GM23338 (cell line): ENCODE results near the gene ITPR3.

Experiments
- EZH2 ChIP-seq: fragments of 200-600 bp; sonication (generic); IDR thresholded peaks from one replicate; pipeline ENCODE4 v1.8.0; 2017; ENCODE audit warnings: antibody characterized with exemption, mild to moderate bottlenecking, low read depth; ENCODE audit not compliant: unreplicated experiment
- EZH2phosphoT487 ChIP-seq: fragments of 200-600 bp; sonication (generic); IDR thresholded peaks from one replicate; pipeline ENCODE4 v1.8.1; 2018; ENCODE audit warnings: antibody characterized with exemption; ENCODE audit not compliant: unreplicated experiment
- JUNB ChIP-seq: IDR thresholded peaks from one replicate; pipeline ENCODE4 v1.6.1; 2016; ENCODE audit warnings: antibody characterized with exemption; ENCODE audit not compliant: unreplicated experiment
- POLR2AphosphoS5 ChIP-seq: IDR thresholded peaks from 2 replicates; pipeline ENCODE4 v1.6.1; 2016; ENCODE audit warnings: antibody characterized with exemption, low read depth
- STAT1 ChIP-seq: IDR thresholded peaks from one replicate; pipeline ENCODE4 v1.6.1; 2016; ENCODE audit warnings: antibody characterized with exemption; ENCODE audit not compliant: unreplicated experiment
- ZNF331 ChIP-seq: fragments of 250-450 bp; sonication (Bioruptor Pico); IDR thresholded peaks from 2 replicates; pipeline ENCODE4 v1.5.0; 2020; ENCODE audit warnings: low read depth, mild to moderate bottlenecking, moderate library complexity
- TF ChIP-seq, protein P1 (sequence below), 2 experiments: fragments of 200-600 bp in 1 of 2; sonication (generic) in 1 of 2; conservative IDR thresholded peaks; 2 replicates each; pipeline versions ENCODE4 v1.5.1 to v1.6.1; 2016 to 2017; ENCODE audit warnings: antibody characterized with exemption in 2 of 2, low read depth in 2 of 2, mild to moderate bottlenecking in 2 of 2, moderate library complexity in 1 of 2
- TF ChIP-seq, protein P2 (sequence below): IDR thresholded peaks from one replicate; pipeline ENCODE4 v1.6.1; 2018; ENCODE audit warnings: antibody characterized with exemption; ENCODE audit not compliant: unreplicated experiment

- TF ChIP-seq POLR2AphosphoS5 = no peak
- TF ChIP-seq, protein P1, sequence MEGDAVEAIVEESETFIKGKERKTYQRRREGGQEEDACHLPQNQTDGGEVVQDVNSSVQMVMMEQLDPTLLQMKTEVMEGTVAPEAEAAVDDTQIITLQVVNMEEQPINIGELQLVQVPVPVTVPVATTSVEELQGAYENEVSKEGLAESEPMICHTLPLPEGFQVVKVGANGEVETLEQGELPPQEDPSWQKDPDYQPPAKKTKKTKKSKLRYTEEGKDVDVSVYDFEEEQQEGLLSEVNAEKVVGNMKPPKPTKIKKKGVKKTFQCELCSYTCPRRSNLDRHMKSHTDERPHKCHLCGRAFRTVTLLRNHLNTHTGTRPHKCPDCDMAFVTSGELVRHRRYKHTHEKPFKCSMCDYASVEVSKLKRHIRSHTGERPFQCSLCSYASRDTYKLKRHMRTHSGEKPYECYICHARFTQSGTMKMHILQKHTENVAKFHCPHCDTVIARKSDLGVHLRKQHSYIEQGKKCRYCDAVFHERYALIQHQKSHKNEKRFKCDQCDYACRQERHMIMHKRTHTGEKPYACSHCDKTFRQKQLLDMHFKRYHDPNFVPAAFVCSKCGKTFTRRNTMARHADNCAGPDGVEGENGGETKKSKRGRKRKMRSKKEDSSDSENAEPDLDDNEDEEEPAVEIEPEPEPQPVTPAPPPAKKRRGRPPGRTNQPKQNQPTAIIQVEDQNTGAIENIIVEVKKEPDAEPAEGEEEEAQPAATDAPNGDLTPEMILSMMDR (conservative IDR thresholded peaks at IDR 0.05; ENCODE audit: low read depth in 2 of 2) = no peak
- TF ChIP-seq EZH2 = no peak
- no peak for TF ChIP-seq EZH2phosphoT487
- TF ChIP-seq, protein P2, sequence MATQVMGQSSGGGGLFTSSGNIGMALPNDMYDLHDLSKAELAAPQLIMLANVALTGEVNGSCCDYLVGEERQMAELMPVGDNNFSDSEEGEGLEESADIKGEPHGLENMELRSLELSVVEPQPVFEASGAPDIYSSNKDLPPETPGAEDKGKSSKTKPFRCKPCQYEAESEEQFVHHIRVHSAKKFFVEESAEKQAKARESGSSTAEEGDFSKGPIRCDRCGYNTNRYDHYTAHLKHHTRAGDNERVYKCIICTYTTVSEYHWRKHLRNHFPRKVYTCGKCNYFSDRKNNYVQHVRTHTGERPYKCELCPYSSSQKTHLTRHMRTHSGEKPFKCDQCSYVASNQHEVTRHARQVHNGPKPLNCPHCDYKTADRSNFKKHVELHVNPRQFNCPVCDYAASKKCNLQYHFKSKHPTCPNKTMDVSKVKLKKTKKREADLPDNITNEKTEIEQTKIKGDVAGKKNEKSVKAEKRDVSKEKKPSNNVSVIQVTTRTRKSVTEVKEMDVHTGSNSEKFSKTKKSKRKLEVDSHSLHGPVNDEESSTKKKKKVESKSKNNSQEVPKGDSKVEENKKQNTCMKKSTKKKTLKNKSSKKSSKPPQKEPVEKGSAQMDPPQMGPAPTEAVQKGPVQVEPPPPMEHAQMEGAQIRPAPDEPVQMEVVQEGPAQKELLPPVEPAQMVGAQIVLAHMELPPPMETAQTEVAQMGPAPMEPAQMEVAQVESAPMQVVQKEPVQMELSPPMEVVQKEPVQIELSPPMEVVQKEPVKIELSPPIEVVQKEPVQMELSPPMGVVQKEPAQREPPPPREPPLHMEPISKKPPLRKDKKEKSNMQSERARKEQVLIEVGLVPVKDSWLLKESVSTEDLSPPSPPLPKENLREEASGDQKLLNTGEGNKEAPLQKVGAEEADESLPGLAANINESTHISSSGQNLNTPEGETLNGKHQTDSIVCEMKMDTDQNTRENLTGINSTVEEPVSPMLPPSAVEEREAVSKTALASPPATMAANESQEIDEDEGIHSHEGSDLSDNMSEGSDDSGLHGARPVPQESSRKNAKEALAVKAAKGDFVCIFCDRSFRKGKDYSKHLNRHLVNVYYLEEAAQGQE = no peak
- no peak for TF ChIP-seq JUNB
- TF ChIP-seq ZNF331 (CRISPR knock-in tag) = no peak
- TF ChIP-seq STAT1 = no peak
Measured at GRCh38 chr6:33673851-33674250, 52.7 kb downstream of the ITPR3 start.
